Mesendoderm (in vitro differentiated cells): ENCODE measurements around the gene DNAAF3.
A peak's percentile ranks its signal among the peaks of the same experiment; 100 is the strongest.

Experiments
- DNase-seq: peaks from one replicate; pipeline ENCODE4 v3.0.0; 2013
- H2AK5ac ChIP-seq: 2 replicates; pipeline ENCODE4 v1.6.1; 2013; ENCODE audit warnings: low read length, inconsistent platforms
- H2BK120ac ChIP-seq: 2 replicates; pipeline ENCODE4 v1.6.1; 2013; ENCODE audit warnings: low read depth, mild to moderate bottlenecking, low read length, moderate library complexity, mixed read lengths
- H2BK15ac ChIP-seq: replicated peaks from 2 replicates; pipeline ENCODE4 v1.6.1; 2013; ENCODE audit warnings: low read depth, mild to moderate bottlenecking, moderate library complexity
- H2BK5ac ChIP-seq: 2 replicates; pipeline ENCODE4 v1.6.1; 2013; ENCODE audit warnings: low read length, inconsistent platforms
- H3K18ac ChIP-seq: 2 replicates; pipeline ENCODE4 v1.6.1; 2013; ENCODE audit warnings: mild to moderate bottlenecking, low read length, mixed read lengths
- H3K23ac ChIP-seq: one replicate; pipeline ENCODE4 v1.6.1; 2013; ENCODE audit warnings: low read length
- H3K27ac ChIP-seq: 2 replicates; pipeline ENCODE4 v1.5.1; 2013; ENCODE audit warnings: low read depth, mild to moderate bottlenecking, inconsistent platforms, low read length, moderate library complexity
- H3K27me3 ChIP-seq: 2 replicates; pipeline ENCODE4 v1.6.1; 2013; ENCODE audit warnings: low read length, control low read depth, mild to moderate bottlenecking, inconsistent platforms; ENCODE audit not compliant: insufficient read depth, poor library complexity
- H3K36me3 ChIP-seq: 2 replicates; pipeline ENCODE4 v1.6.1; 2013; ENCODE audit warnings: low read length, inconsistent platforms; ENCODE audit not compliant: control insufficient read depth, insufficient read depth
- H3K4ac ChIP-seq: one replicate; pipeline ENCODE4 v1.6.1; 2013; ENCODE audit warnings: low read depth, mild to moderate bottlenecking, low read length, moderate library complexity
- H3K4me1 ChIP-seq: 2 replicates; pipeline ENCODE4 v1.6.1; 2013; ENCODE audit warnings: low read depth, low read length, inconsistent platforms; ENCODE audit not compliant: control insufficient read depth
- H3K4me2 ChIP-seq: 2 replicates; pipeline ENCODE4 v1.6.1; 2013; ENCODE audit warnings: low read length
- H3K4me3 ChIP-seq: 2 replicates; pipeline ENCODE4 v1.5.1; 2013; ENCODE audit warnings: mild to moderate bottlenecking, low read length
- H3K56ac ChIP-seq: one replicate; pipeline ENCODE4 v1.6.1; 2013; ENCODE audit warnings: low read length
- H3K79me1 ChIP-seq: 2 replicates; pipeline ENCODE4 v1.6.1; 2013; ENCODE audit warnings: low read length, inconsistent platforms
- H3K79me2 ChIP-seq: 2 replicates; pipeline ENCODE4 v1.6.1; 2013; ENCODE audit warnings: mild to moderate bottlenecking, low read length; ENCODE audit not compliant: control insufficient read depth, insufficient read depth
- H3K9ac ChIP-seq: 2 replicates; pipeline ENCODE4 v1.6.1; 2013; ENCODE audit warnings: low read length, inconsistent platforms
- H4K5ac ChIP-seq: one replicate; pipeline ENCODE4 v1.6.1; 2013; ENCODE audit warnings: low read length
- H4K8ac ChIP-seq: one replicate; pipeline ENCODE4 v1.6.1; 2013; ENCODE audit warnings: low read depth, mild to moderate bottlenecking, control low read depth, low read length, moderate library complexity
- WGBS: extraction: QIAGEN DNeasy Blood & Tissue Kit; methylation state at CpG from one replicate; pipeline ENCODE4 v1.1.7; 2013; ENCODE audit warnings: low lambda C conversion rate, missing lambda C conversion rate; ENCODE audit not compliant: insufficient coverage; ENCODE audit errors: extremely low coverage; 5-methylcytosine and 5-hydroxymethylcytosine counted together

DNAAF3 gene

GRCh38 chr19:55133639-55134444 lies 32.6 kb downstream of the DNAAF3 start:
- Histone ChIP-seq H3K79me2 (no peaks in the 10 kb centered on the region), H3K4me3 (no peak overlapping the region), H3K27me3 (no peaks in the 10 kb centered on the region), H3K23ac (no peak overlapping the region), H4K5ac (no peak overlapping the region), H3K18ac (no peak overlapping the region), H3K4ac (no peak overlapping the region), H3K27ac (no peak overlapping the region), H3K9ac (no peak overlapping the region), H3K4me1 (no peaks in the 10 kb centered on the region), H3K36me3 (no peaks in the 10 kb centered on the region), H2BK5ac (no peak overlapping the region), H2AK5ac (no peak overlapping the region), H2BK15ac (no peak overlapping the region), H3K56ac (no peak overlapping the region), H2BK120ac (no peak overlapping the region), H3K79me1 (no peaks in the 10 kb centered on the region), H3K4me2 (no peak overlapping the region), H4K8ac (no peak overlapping the region)
- DNase-seq, result no peak
- no CpG with 5 or more reads among the region's 25 CpGs for WGBS

GRCh38 chr19:55132453-55133129 lies 33.8 kb downstream of the DNAAF3 start:
- Histone ChIP-seq H3K4me3 (no peak overlapping the region), H3K23ac (no peak overlapping the region), H3K4me2 (no peak overlapping the region), H3K79me2 (no peaks in the 10 kb centered on the region), H3K4me1 (no peaks in the 10 kb centered on the region), H3K27me3 (no peaks in the 10 kb centered on the region), H3K27ac (no peak overlapping the region), H2BK5ac (no peak overlapping the region), H2BK120ac (no peak overlapping the region), H4K5ac (no peak overlapping the region), H4K8ac (no peak overlapping the region), H3K18ac (no peak overlapping the region), H3K56ac (no peak overlapping the region), H3K79me1 (no peaks in the 10 kb centered on the region), H3K9ac (no peak overlapping the region), H3K36me3 (no peaks in the 10 kb centered on the region), H3K4ac (no peak overlapping the region), H2BK15ac (no peak overlapping the region), H2AK5ac (no peak overlapping the region)
- WGBS, result no CpG with 5 or more reads among the region's 14 CpGs
- DNase-seq, result no peak

GRCh38 chr19:55131421-55131820 lies 35.0 kb downstream of the DNAAF3 start:
- no peak overlapping the region for H3K9ac ChIP-seq
- H3K4me2 ChIP-seq, result no peak overlapping the region
- no peak overlapping the region for H3K27ac ChIP-seq
- DNase-seq, result no peak
- H2BK15ac ChIP-seq, result no peak overlapping the region
- no peaks in the 10 kb centered on the region for H3K79me1 ChIP-seq
- no peaks in the 10 kb centered on the region for H3K79me2 ChIP-seq
- H2BK5ac ChIP-seq, result no peak overlapping the region
- no peak overlapping the region for H3K4me3 ChIP-seq
- H3K18ac ChIP-seq, result no peak overlapping the region
- H2AK5ac ChIP-seq, result no peak overlapping the region
- H4K8ac ChIP-seq, result no peak overlapping the region
- 100% methylated on average over 3 of the region's 16 CpGs for WGBS
- no peaks in the 10 kb centered on the region for H3K36me3 ChIP-seq
- no peak overlapping the region for H2BK120ac ChIP-seq
- no peaks in the 10 kb centered on the region for H3K4me1 ChIP-seq
- no peak overlapping the region for H3K4ac ChIP-seq
- H4K5ac ChIP-seq, result no peak overlapping the region
- no peak overlapping the region for H3K56ac ChIP-seq
- H3K27me3 ChIP-seq, result no peaks in the 10 kb centered on the region
- H3K23ac ChIP-seq, result no peak overlapping the region

- WGBS, result no CpG with 5 or more reads among the region's 14 CpGs
- no peak overlapping the region for H3K27ac ChIP-seq
- DNase-seq, result no peak
Observed at GRCh38 chr19:55119053-55119452, 47.4 kb downstream of the DNAAF3 start.

GRCh38 chr19:55118401-55118991 lies 47.9 kb downstream of the DNAAF3 start:
- Histone ChIP-seq H3K4me1 (peaks cover 8% of the 10 kb centered on the region), H4K8ac (peak overlapping the region; percentile 66), H3K23ac (no peak overlapping the region), H3K79me1 (peaks cover 22% of the 10 kb centered on the region), H2BK120ac (no peak overlapping the region), H3K4ac (no peak overlapping the region), H3K36me3 (no peaks in the 10 kb centered on the region), H2AK5ac (no peak overlapping the region), H3K18ac (no peak overlapping the region), H3K4me3 (peak overlapping the region; percentile 75), H3K27me3 (no peaks in the 10 kb centered on the region), H3K79me2 (peaks cover 32% of the 10 kb centered on the region), H2BK5ac (peak overlapping the region; percentile 15), H3K4me2 (peak overlapping the region; percentile 81), H3K9ac (peak overlapping the region; percentile 72), H4K5ac (no peak overlapping the region), H3K56ac (peak overlapping the region; percentile 88), H2BK15ac (no peak overlapping the region), H3K27ac (no peak overlapping the region)
- DNase-seq, result peak; percentile 95
- no CpG with 5 or more reads among the region's 22 CpGs for WGBS

More at GRCh38 chr19:55119053-55119452, 47.4 kb downstream of the DNAAF3 start:
- no peak overlapping the region for H2BK120ac ChIP-seq
- H3K4me1 ChIP-seq, result peaks cover 8% of the 10 kb centered on the region
- no peak overlapping the region for H2BK5ac ChIP-seq
- peak overlapping the region; percentile 64 for H3K9ac ChIP-seq
- peak overlapping the region; percentile 67 for H3K4me2 ChIP-seq
- H2BK15ac ChIP-seq, result no peak overlapping the region
- no peaks in the 10 kb centered on the region for H3K27me3 ChIP-seq
- no peak overlapping the region for H3K4ac ChIP-seq
- peak overlapping the region; percentile 59 for H4K5ac ChIP-seq
- H3K79me2 ChIP-seq, result peaks cover 29% of the 10 kb centered on the region
- H3K4me3 ChIP-seq, result no peak overlapping the region
- no peak overlapping the region for H2AK5ac ChIP-seq
- no peaks in the 10 kb centered on the region for H3K36me3 ChIP-seq
- no peak overlapping the region for H3K23ac ChIP-seq
- peaks cover 20% of the 10 kb centered on the region for H3K79me1 ChIP-seq
- H3K18ac ChIP-seq, result no peak overlapping the region
- H4K8ac ChIP-seq, result no peak overlapping the region
- peak overlapping the region; percentile 82 for H3K56ac ChIP-seq
